Adrenal gland (tissue), 12 donors: ENCODE measurements around the gene OR14C36. TPM values are rescaled to one million over a fixed set of nuclear protein-coding genes. Genes with fewer than 3 reads are reported as not detected.

Source experiments
- DNase-seq, 7 donors: peaks; one replicate each; pipeline ENCODE4 v3.0.0-alpha.2; 2019 to 2020
- H3K27ac ChIP-seq, 5 donors: fragments of 200-600 bp; sonication (generic) in 4 of 5; 1 replicate in 3 of 5; 2 replicates in 2 of 5; pipeline versions ENCODE4 v1.5.1 to v1.8.0; 2016 to 2020; ENCODE audit warnings: mild to moderate bottlenecking in 1 of 5
- H3K27me3 ChIP-seq: fragments of 200-600 bp; 2 replicates; pipeline ENCODE4 v1.8.0; 2021
- H3K36me3 ChIP-seq, 2 donors: fragments of 200-600 bp; replicated peaks in 1 of 2; 1 replicate in 1 of 2; 2 replicates in 1 of 2; pipeline versions ENCODE4 v1.5.1 to v1.8.0; 2018 to 2022
- H3K4me1 ChIP-seq, 2 donors: fragments of 200-600 bp; replicated peaks in 1 of 2; 1 replicate in 1 of 2; 2 replicates in 1 of 2; pipeline versions ENCODE4 v1.5.1 to v1.8.0; 2018 to 2021
- H3K4me3 ChIP-seq, 4 donors: fragments of 200-600 bp; sonication (generic) in 3 of 4; one replicate each; pipeline ENCODE4 v1.5.1; 2016 to 2018
- H3K9me3 ChIP-seq, 3 donors: fragments of 200-600 bp; sonication (generic) in 1 of 3; replicated peaks in 1 of 3; 1 replicate in 2 of 3; 2 replicates in 1 of 3; pipeline versions ENCODE4 v1.5.1 to v1.8.0; 2016 to 2021
- POLR2A ChIP-seq, 2 donors: fragments of 450-650 bp; IDR thresholded peaks; one replicate each; pipeline ENCODE4 v1.6.1; 2017; ENCODE audit warnings: antibody characterized with exemption in 2 of 2, mild to moderate bottlenecking in 2 of 2, moderate library complexity in 1 of 2
- WGBS, 4 donors: extraction: QIAGEN DNeasy Blood & Tissue Kit in 2 of 4; methylation state at CpG; one replicate each; pipeline versions ENCODE4 v1.1.5 to v1.1.7; 2013 to 2017; 5-methylcytosine and 5-hydroxymethylcytosine counted together
- intact Hi-C, 2 donors: fragments of 100-400 bp; cut with DNase I; formaldehyde crosslinking; loops; one replicate each; pipeline versions ENCODE4 v1.14.1 to v1.15.0; 2022 to 2023
- polyA plus RNA-seq, 3 donors: library from polyadenylated mRNA; stranded (reverse); fragments of 200-250 nt in 2 of 3; fragments of 350-450 nt in 1 of 3; fragmentation: Illumina TruSeq in 1 of 3; extraction: RNeasy Lipid Tissue Mini Kit (QIAGEN cat#74804) in 1 of 3; gene quantifications; one replicate each; pipeline ENCODE4 v1.2.3, GENCODE V29; 2013 to 2014
- total RNA-seq, 9 donors: library from RNA; depleted of rRNA in 4 of 9; stranded (reverse); fragments of >200 nt in 4 of 9; fragments of 120-200 nt in 1 of 9; fragmentation: NEBNext Ultra II Directional in 1 of 9; extraction: Animal tissue kit (Norgen Biotek cat#: 25700) in 1 of 9; gene quantifications; one replicate each; pipeline versions ENCODE4 v1.1.0 to v1.2.4, GENCODE V29; 2013 to 2023
- TF ChIP-seq, protein P1 (sequence below), 6 experiments: fragments of 450-650 bp in 4 of 6; fragments of 200-600 bp in 2 of 6; sonication (generic) in 1 of 6; IDR thresholded peaks; 1 replicate in 5 of 6; 2 replicates in 1 of 6; pipeline versions ENCODE4 v1.5.1 to v1.8.0; 2016 to 2021; ENCODE audit warnings: antibody characterized with exemption in 6 of 6, mild to moderate bottlenecking in 2 of 6, moderate library complexity in 1 of 6
- donor health status: healthy with polysubstance abuse.
- donor health status: Bipolar disorder and iron deficiency.
- donor health status: DM: yes; HTN: yes; CAD: no.
- donor health status: DM: no; HTN: no; CAD: no.
- donor health status: DM: no; HTN: no; CAD: no.
- donor health status: DM: yes; HTN: yes; CAD: no.

Gene OR14C36
- total and polyA plus RNA-seq, 12 donors: not detected

- intact Hi-C loops: no loop called here
- WGBS, 4 donors: 18 to 44% (median 43%) methylated on average over 2 to 3 of the region's 3 CpGs
- no peak for DNase-seq
These were observed 12.6 kb downstream of the OR14C36 start, which contains the start of gene OR2T4 for GRCh38 chr1:248361121-248361715. OR2T4 (plus strand) TSS chr1:248361665; CDS start chr1:248361665, 0 bp downstream.

DNA sequence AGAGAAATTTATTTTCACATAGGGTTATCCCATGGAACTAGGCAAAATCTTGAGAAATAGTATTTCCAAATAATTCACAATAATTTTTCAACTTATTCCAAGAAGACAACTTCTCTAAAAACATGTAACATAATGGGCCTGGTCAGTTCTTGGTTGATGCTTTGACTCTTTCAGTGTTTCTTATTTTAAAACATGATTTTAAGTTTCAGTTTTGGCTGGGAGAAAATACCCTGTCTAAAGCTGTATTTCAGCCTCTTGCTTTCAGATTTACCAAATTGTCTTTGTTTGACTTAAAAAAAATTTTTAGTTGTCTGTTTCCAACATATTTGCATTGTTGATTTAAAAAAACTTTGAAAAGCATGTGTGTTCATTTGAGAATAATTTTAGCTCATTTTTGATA, 18.0 kb downstream of the OR14C36 start:
- H3K4me1 ChIP-seq: no peaks in the 10 kb centered on the region
- intact Hi-C loops: no loop called here
- no peaks in the 10 kb centered on the region for H3K27me3 ChIP-seq
- H3K4me3 ChIP-seq: no peak overlapping the region
- no peaks in the 10 kb centered on the region for H3K36me3 ChIP-seq
- no peak overlapping the region for H3K27ac ChIP-seq
- no peak for TF ChIP-seq POLR2A (IDR thresholded peaks at IDR 0.05)
- TF ChIP-seq, protein P1, sequence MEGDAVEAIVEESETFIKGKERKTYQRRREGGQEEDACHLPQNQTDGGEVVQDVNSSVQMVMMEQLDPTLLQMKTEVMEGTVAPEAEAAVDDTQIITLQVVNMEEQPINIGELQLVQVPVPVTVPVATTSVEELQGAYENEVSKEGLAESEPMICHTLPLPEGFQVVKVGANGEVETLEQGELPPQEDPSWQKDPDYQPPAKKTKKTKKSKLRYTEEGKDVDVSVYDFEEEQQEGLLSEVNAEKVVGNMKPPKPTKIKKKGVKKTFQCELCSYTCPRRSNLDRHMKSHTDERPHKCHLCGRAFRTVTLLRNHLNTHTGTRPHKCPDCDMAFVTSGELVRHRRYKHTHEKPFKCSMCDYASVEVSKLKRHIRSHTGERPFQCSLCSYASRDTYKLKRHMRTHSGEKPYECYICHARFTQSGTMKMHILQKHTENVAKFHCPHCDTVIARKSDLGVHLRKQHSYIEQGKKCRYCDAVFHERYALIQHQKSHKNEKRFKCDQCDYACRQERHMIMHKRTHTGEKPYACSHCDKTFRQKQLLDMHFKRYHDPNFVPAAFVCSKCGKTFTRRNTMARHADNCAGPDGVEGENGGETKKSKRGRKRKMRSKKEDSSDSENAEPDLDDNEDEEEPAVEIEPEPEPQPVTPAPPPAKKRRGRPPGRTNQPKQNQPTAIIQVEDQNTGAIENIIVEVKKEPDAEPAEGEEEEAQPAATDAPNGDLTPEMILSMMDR (IDR thresholded peaks at IDR 0.05): no peak
- no peaks in the 10 kb centered on the region for H3K9me3 ChIP-seq
- DNase-seq: no peak

More at GRCh38 chr1:248361121-248361715, 12.6 kb downstream of the OR14C36 start, which contains the start of gene OR2T4:
- no peaks in the 10 kb centered on the region for H3K36me3 ChIP-seq
- no peaks in the 10 kb centered on the region for H3K27me3 ChIP-seq
- TF ChIP-seq POLR2A (IDR thresholded peaks at IDR 0.05): no peak
- TF ChIP-seq, protein P1 (IDR thresholded peaks at IDR 0.05): no peak
- H3K9me3 ChIP-seq: no peaks in the 10 kb centered on the region
- no peak within 1 kb of the TSS for H3K27ac ChIP-seq
- no peaks in the 10 kb centered on the region for H3K4me1 ChIP-seq
- no peak within 1 kb of the TSS for H3K4me3 ChIP-seq

DNA sequence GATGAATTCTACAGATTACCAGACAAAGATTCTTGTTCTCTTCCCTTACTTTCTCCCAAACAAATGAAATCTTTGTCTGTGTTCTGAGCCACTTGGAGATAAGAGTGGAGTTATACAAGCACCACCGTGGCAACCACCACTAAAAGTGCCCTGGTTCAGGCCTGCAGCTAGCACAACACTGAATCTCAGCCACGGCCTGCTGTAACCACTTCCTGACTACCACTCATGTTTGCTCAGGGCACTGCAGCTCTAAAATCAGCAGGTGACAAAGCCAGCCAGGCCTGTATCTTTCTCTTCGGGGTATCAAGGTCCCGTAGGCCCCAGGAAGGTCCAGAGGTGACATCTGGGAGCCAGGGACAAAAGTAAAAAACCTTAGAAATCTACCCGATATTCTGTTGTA, 23.8 kb downstream of the OR14C36 start:
- Histone ChIP-seq H3K27me3 (no peaks in the 10 kb centered on the region), H3K9me3 (no peaks in the 10 kb centered on the region), H3K36me3 (no peaks in the 10 kb centered on the region), H3K4me3 (no peak overlapping the region), H3K27ac (no peak overlapping the region), H3K4me1 (no peaks in the 10 kb centered on the region)
- TF ChIP-seq POLR2A (IDR thresholded peaks at IDR 0.05): no peak
- TF ChIP-seq, protein P1 (IDR thresholded peaks at IDR 0.05): no peak
- 57 to 72% (median 60%) methylated on average over 5 of the region's 5 CpGs for WGBS, 4 donors
- DNase-seq: no peak
- intact Hi-C loops: no loop called here

DNA sequence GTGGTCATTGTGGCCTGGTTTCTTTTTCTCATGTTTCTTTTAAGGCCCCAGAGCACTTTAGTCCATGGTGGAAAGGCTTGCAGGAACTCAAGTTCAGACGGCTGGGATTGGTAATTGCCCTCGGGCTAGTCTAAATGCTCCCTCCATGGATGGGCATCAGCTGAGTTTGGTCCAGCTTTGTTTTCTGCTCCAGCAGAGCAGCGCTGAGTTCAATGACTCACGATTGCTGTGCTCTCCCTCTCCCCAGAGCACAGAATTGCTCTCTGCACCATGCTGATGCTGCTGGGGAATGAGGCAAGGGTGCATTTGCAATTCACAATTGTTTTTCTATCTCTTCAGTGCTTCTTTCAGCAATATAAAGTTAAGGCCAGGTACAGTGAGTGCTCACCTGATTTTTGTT, 25.2 kb downstream of the OR14C36 start:
- Histone ChIP-seq H3K4me3 (no peak overlapping the region), H3K27ac (no peak overlapping the region), H3K4me1 (no peaks in the 10 kb centered on the region), H3K9me3 (no peaks in the 10 kb centered on the region), H3K27me3 (no peaks in the 10 kb centered on the region), H3K36me3 (no peaks in the 10 kb centered on the region)
- TF ChIP-seq POLR2A (IDR thresholded peaks at IDR 0.05): no peak
- TF ChIP-seq, protein P1 (IDR thresholded peaks at IDR 0.05): no peak
- intact Hi-C loops: no loop called here
- WGBS, 4 donors: 59 to 72% (median 64%) methylated on average over 4 of the region's 4 CpGs
- DNase-seq: no peak
